SK-N-MC (cell line): ENCODE measurements around the gene MYO18A.

Experiments used
- EZH2 ChIP-seq: fragments of 200-600 bp; sonication (generic); IDR thresholded peaks from one replicate; pipeline ENCODE4 v1.6.1; 2017; ENCODE audit warnings: antibody characterized with exemption
- FOXP2 ChIP-seq: optimal IDR thresholded peaks from 2 replicates; pipeline ENCODE3; 2011; ENCODE audit warnings: mild to moderate bottlenecking, moderate library complexity; ENCODE audit not compliant: insufficient read depth; ENCODE audit errors: extremely low read length, control extremely low read depth
- POLR2AphosphoS5 ChIP-seq: IDR thresholded peaks from 2 replicates; pipeline ENCODE4 v1.6.1; 2012; ENCODE audit warnings: mild to moderate bottlenecking, low read depth, low read length, borderline replicate concordance

DNA sequence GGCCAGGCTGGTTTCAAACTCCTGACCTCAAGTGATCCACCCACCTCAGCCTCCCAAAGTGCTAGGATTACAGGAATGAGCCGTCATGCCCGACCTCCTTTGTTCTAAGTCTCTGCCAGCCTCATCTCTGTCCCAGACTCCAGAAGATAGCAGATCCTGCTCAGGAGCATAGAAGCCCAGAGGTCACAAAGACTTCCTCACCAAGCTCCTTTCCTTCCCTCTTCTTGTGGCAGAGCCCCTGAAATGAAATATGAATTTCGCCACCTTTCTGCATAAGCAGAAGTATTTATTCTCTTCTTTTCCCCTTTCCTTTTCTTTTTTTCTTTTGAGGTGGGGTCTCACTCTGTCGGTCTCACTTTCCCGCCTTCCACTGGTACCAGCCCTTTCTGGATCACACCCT is 148.7 kb downstream of the MYO18A start:
- TF ChIP-seq POLR2AphosphoS5 (no peak), EZH2 (no peak), FOXP2 (no peak)
